Measurements from ENCODE around the gene SLC9A7.
"Not testable (repeated sequence)": the region's sequence is repeated elsewhere in the genome, so short reads cannot be mapped to it uniquely, and the experiment has no call there.

The SLC9A7 gene

GRCh38 chrX:46758956-46759644, at the start of gene SLC9A7:
SLC9A7 (minus strand) TSS chrX:46759118; CDS start chrX:46759029, 89 bp downstream.
- DNase-seq, result peak; percentile 1

- no peak for DNase-seq
Observed at GRCh38 chrX:46805270-46805669, 46.4 kb upstream of the SLC9A7 start.

GRCh38 chrX:46803140-46803539, 44.2 kb upstream of the SLC9A7 start:
- DNase-seq, result no peak

- peak; percentile 22 for DNase-seq
Observed at GRCh38 chrX:46796574-46797191, 37.8 kb upstream of the SLC9A7 start.

GRCh38 chrX:46793386-46794143, 34.6 kb upstream of the SLC9A7 start:
- DNase-seq, result no peak

GRCh38 chrX:46792810-46793188, 33.9 kb upstream of the SLC9A7 start:
- DNase-seq, result no peak

- DNase-seq, result peak; percentile 27
Observed at GRCh38 chrX:46791927-46792809, 33.2 kb upstream of the SLC9A7 start.

- DNase-seq, result no peak
Observed at GRCh38 chrX:46788902-46789301, 30.0 kb upstream of the SLC9A7 start.

GRCh38 chrX:46784437-46784836, 25.5 kb upstream of the SLC9A7 start:
- not testable (repeated sequence) for DNase-seq

GRCh38 chrX:46782034-46782433, 23.1 kb upstream of the SLC9A7 start:
- no peak for DNase-seq

- no peak for DNase-seq
Observed at GRCh38 chrX:46777971-46778810, 19.3 kb upstream of the SLC9A7 start.

- no peak for DNase-seq
Observed at GRCh38 chrX:46770817-46771163, 11.9 kb upstream of the SLC9A7 start.

GRCh38 chrX:46770000-46770816, 11.3 kb upstream of the SLC9A7 start:
- no peak for DNase-seq

- no peak for DNase-seq
Observed at GRCh38 chrX:46762963-46763362, 4.0 kb upstream of the SLC9A7 start.

- no peak for DNase-seq
Observed at GRCh38 chrX:46759645-46759974, 692 bp upstream of the SLC9A7 start.

GRCh38 chrX:46758163-46758955, 559 bp downstream of the SLC9A7 start:
- DNase-seq, result no peak

GRCh38 chrX:46757593-46757992, 1.3 kb downstream of the SLC9A7 start:
- no peak for DNase-seq

- DNase-seq, result no peak
Observed at GRCh38 chrX:46757052-46757451, 1.9 kb downstream of the SLC9A7 start.

- no peak for DNase-seq
Observed at GRCh38 chrX:46755671-46756070, 3.2 kb downstream of the SLC9A7 start.

GRCh38 chrX:46754586-46755061, 4.3 kb downstream of the SLC9A7 start:
- no peak for DNase-seq
